Liver (tissue), 9 donors: ENCODE results near the gene RAB34. TPM values are rescaled to one million over a fixed set of nuclear protein-coding genes. Genes with fewer than 3 reads are reported as not detected.

Source experiments
- DNase-seq: peaks from one replicate; pipeline ENCODE4 v3.0.0-alpha.2; 2017; ENCODE audit warnings: low spot score
- H3K27ac ChIP-seq, 2 donors: one replicate each; pipeline ENCODE4 v1.7.0; 2013; ENCODE audit warnings: inconsistent platforms in 2 of 2, low read length in 2 of 2, control low read depth in 1 of 2, low read depth in 1 of 2, mild to moderate bottlenecking in 1 of 2
- H3K27me3 ChIP-seq, 4 donors: one replicate each; pipeline versions ENCODE4 v1.6.1 to v1.7.0; 2013; ENCODE audit warnings: low read length in 3 of 4, inconsistent platforms in 1 of 4, mild to moderate bottlenecking in 1 of 4, moderate library complexity in 1 of 4; ENCODE audit not compliant: control insufficient read depth in 4 of 4, insufficient read depth in 4 of 4
- H3K36me3 ChIP-seq, 4 donors: one replicate each; pipeline versions ENCODE4 v1.6.1 to v1.7.0; 2013; ENCODE audit warnings: low read length in 3 of 4, mild to moderate bottlenecking in 3 of 4, low read depth in 1 of 4, moderate library complexity in 1 of 4; ENCODE audit not compliant: control insufficient read depth in 4 of 4, insufficient read depth in 3 of 4
- H3K4me1 ChIP-seq, 4 donors: one replicate each; pipeline versions ENCODE4 v1.6.1 to v1.7.0; 2013; ENCODE audit warnings: low read length in 3 of 4, mild to moderate bottlenecking in 3 of 4, moderate library complexity in 1 of 4; ENCODE audit not compliant: control insufficient read depth in 4 of 4, insufficient read depth in 4 of 4
- H3K4me3 ChIP-seq, 3 donors: one replicate each; pipeline versions ENCODE4 v1.6.1 to v1.7.0; 2013; ENCODE audit warnings: low read length in 3 of 3, control low read depth in 1 of 3, low read depth in 1 of 3, mild to moderate bottlenecking in 1 of 3
- H3K9ac ChIP-seq, 2 donors: one replicate each; pipeline ENCODE4 v1.7.0; 2013; ENCODE audit warnings: low read length in 2 of 2, mild to moderate bottlenecking in 2 of 2, moderate library complexity in 2 of 2, control low read depth in 1 of 2, low read depth in 1 of 2
- H3K9me3 ChIP-seq, 4 donors: one replicate each; pipeline versions ENCODE4 v1.6.1 to v1.7.0; 2013; ENCODE audit warnings: low read length in 3 of 4; ENCODE audit not compliant: control insufficient read depth in 4 of 4
- ATF3 ChIP-seq: IDR thresholded peaks from 2 replicates; pipeline ENCODE4 v1.6.1; 2016; ENCODE audit warnings: antibody characterized with exemption
- FOXA2 ChIP-seq: IDR thresholded peaks from 2 replicates; pipeline ENCODE4 v1.6.1; 2016; ENCODE audit warnings: antibody characterized with exemption
- GABPA ChIP-seq, 2 donors: IDR thresholded peaks in 1 of 2; conservative IDR thresholded peaks in 1 of 2; 2 replicates each; pipeline ENCODE4 v1.6.1; 2016; ENCODE audit warnings: antibody characterized with exemption in 2 of 2, mild to moderate bottlenecking in 1 of 2, moderate library complexity in 1 of 2
- HNF4G ChIP-seq: IDR thresholded peaks from 2 replicates; pipeline ENCODE4 v1.6.1; 2016; ENCODE audit warnings: antibody characterized with exemption
- JUND ChIP-seq, 2 donors: IDR thresholded peaks; 2 replicates each; pipeline ENCODE4 v1.6.1; 2016; ENCODE audit warnings: antibody characterized with exemption in 2 of 2
- MAX ChIP-seq: IDR thresholded peaks from 2 replicates; pipeline ENCODE4 v1.6.1; 2016; ENCODE audit warnings: antibody characterized with exemption
- RAD21 ChIP-seq, 2 donors: IDR thresholded peaks; 2 replicates each; pipeline ENCODE4 v1.6.1; 2016; ENCODE audit warnings: antibody characterized with exemption in 2 of 2, mild to moderate bottlenecking in 2 of 2
- REST ChIP-seq: IDR thresholded peaks from 2 replicates; pipeline ENCODE4 v1.6.1; 2016; ENCODE audit warnings: antibody characterized with exemption, mild to moderate bottlenecking
- RXRA ChIP-seq, 2 donors: IDR thresholded peaks; 2 replicates each; pipeline ENCODE4 v1.6.1; 2017 to 2018; ENCODE audit warnings: antibody characterized with exemption in 2 of 2, mild to moderate bottlenecking in 1 of 2
- SP1 ChIP-seq: IDR thresholded peaks from 2 replicates; pipeline ENCODE4 v1.6.1; 2018; ENCODE audit warnings: antibody characterized with exemption, mild to moderate bottlenecking
- TAF1 ChIP-seq: conservative IDR thresholded peaks from 2 replicates; pipeline ENCODE4 v1.6.1; 2016; ENCODE audit warnings: antibody characterized with exemption, mild to moderate bottlenecking
- ZBTB33 ChIP-seq: IDR thresholded peaks from 2 replicates; pipeline ENCODE4 v1.6.1; 2016; ENCODE audit warnings: antibody characterized with exemption
- WGBS: extraction: QIAGEN DNeasy Blood & Tissue Kit; methylation state at CpG from one replicate; pipeline ENCODE4 v1.1.7; 2013; 5-methylcytosine and 5-hydroxymethylcytosine counted together
- polyA plus RNA-seq, 2 donors: library from polyadenylated mRNA; stranded (reverse) in 1 of 2; unstranded in 1 of 2; fragments of 200-250 nt in 1 of 2; fragments of >200 nt in 1 of 2; fragmentation: Nextera tagmentation in 1 of 2; extraction: Ambion mirVana in 1 of 2; gene quantifications; one replicate each; pipeline versions ENCODE4 v1.2.1 to v1.2.3, GENCODE V29; 2013 to 2015
- total RNA-seq, 2 donors: library from RNA; depleted of rRNA; stranded (reverse); fragments of >200 nt; gene quantifications; one replicate each; pipeline ENCODE4 v1.2.3, GENCODE V29; 2014
- donor health status: healthy.
- donor health status: healthy.
- donor health status: healthy.
- donor health status: healthy.
- donor health status: healthy.

The RAB34 gene
- total and polyA plus RNA-seq, 4 donors = 4.5 to 14.3 (median 7.6) TPM

- H3K9ac ChIP-seq = no peak overlapping the region
- no peaks in the 10 kb centered on the region for H3K9me3 ChIP-seq
- H3K4me3 ChIP-seq = no peak overlapping the region
- TF ChIP-seq MAX (no peak), ATF3 (no peak), REST (no peak)
- WGBS = 91% methylated on average over 10 of the region's 10 CpGs
- no peaks in the 10 kb centered on the region for H3K27me3 ChIP-seq
- no peak for DNase-seq
- no peak overlapping the region for H3K27ac ChIP-seq
- peaks cover 4 to 9% (median 7%) of the 10 kb centered on the region in 4 donors for H3K4me1 ChIP-seq
- H3K36me3 ChIP-seq = no peaks in the 10 kb centered on the region
These were observed 21.2 kb upstream of the RAB34 start for GRCh38 chr17:28738680-28739384.

- H3K9ac ChIP-seq = no peak overlapping the region
- H3K36me3 ChIP-seq = no peaks in the 10 kb centered on the region
- WGBS = 90% methylated on average over 22 of the region's 22 CpGs
- DNase-seq = no peak
- H3K9me3 ChIP-seq = no peaks in the 10 kb centered on the region
- no peak overlapping the region for H3K27ac ChIP-seq
- TF ChIP-seq ZBTB33 (no peak), RXRA (IDR thresholded peaks at IDR 0.05) (no peak), JUND (IDR thresholded peaks at IDR 0.05) (no peak)
- no peaks in the 10 kb centered on the region for H3K27me3 ChIP-seq
- H3K4me3 ChIP-seq = no peak overlapping the region
- H3K4me1 ChIP-seq = peaks cover under 1 to 2% (median 1%) of the 10 kb centered on the region in 4 donors
These were observed 20.4 kb upstream of the RAB34 start for GRCh38 chr17:28737770-28738679.

- H3K4me3 ChIP-seq = no peak overlapping the region
- no peak overlapping the region for H3K9ac ChIP-seq
- H3K4me1 ChIP-seq = no peaks in the 10 kb centered on the region
- H3K27me3 ChIP-seq = no peaks in the 10 kb centered on the region
- 96% methylated on average over 12 of the region's 12 CpGs for whole genome bisulfite sequencing
- no peaks in the 10 kb centered on the region for H3K36me3 ChIP-seq
- H3K9me3 ChIP-seq = no peaks in the 10 kb centered on the region
- H3K27ac ChIP-seq = no peak overlapping the region
- no peak for DNase-seq
- TF ChIP-seq HNF4G = no peak
- no peak for TF ChIP-seq REST
- TF ChIP-seq RAD21 (IDR thresholded peaks at IDR 0.05) = no peak
- no peak for TF ChIP-seq SP1
- TF ChIP-seq ZBTB33 = no peak
- no peak for TF ChIP-seq TAF1
- no peak for TF ChIP-seq GABPA (IDR thresholded peaks at IDR 0.05 in 1 of 2, conservative IDR thresholded peaks at IDR 0.05 in 1 of 2)
- no peak for TF ChIP-seq FOXA2
These were observed 19.6 kb upstream of the RAB34 start for GRCh38 chr17:28737316-28737715.
